ENCODE data around the gene CDH15. TPM values are rescaled to one million over a fixed set of nuclear protein-coding genes. Genes with fewer than 3 reads are reported as not detected.

CDH15 gene
- total and polyA plus RNA-seq, 9 of the 15 experiments (the other 6 are each of a cell fraction or from before 2014, with no cell fraction given) = 0.07 to 0.18 TPM; not detected in 7

DNA sequence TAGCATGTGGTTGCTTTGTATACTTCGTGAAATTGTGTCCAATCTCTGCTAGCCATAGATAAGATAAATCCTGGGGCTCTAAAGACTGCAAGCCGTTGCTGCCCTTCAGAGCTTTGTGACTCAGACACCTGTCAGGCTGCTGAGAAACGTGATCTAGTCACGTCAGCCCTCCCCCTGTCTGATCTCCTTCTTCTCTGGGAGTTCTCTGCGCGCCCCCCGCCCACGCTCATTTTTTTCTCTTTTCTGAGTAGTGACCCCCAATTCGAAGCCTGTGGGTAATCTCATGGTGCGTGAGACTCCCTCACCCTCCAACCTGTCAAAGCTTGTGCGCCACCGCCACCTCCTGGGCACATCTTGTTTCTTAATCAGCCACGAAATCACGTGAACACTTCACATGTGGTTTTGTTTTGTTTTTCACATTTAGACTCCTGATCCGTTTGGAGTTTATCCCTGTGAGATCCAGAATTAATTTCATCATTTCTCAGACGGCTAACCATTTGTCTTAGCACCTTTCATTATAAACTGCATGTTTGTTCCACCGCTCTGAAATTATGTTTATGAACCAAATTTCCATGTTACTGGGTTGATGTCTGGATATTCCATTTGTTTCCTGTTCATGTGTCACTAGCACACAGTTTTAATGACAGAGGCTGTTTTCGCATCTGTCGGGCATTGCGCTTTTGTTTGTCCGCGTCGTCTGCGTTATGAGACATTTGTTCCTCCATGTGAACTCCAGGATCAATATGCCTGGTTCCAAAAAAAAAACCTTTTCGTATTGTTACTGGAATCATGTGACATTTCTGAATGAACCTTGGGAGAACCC is 45.0 kb downstream of the CDH15 start (continued):
- TF ChIP-seq, protein P1, sequence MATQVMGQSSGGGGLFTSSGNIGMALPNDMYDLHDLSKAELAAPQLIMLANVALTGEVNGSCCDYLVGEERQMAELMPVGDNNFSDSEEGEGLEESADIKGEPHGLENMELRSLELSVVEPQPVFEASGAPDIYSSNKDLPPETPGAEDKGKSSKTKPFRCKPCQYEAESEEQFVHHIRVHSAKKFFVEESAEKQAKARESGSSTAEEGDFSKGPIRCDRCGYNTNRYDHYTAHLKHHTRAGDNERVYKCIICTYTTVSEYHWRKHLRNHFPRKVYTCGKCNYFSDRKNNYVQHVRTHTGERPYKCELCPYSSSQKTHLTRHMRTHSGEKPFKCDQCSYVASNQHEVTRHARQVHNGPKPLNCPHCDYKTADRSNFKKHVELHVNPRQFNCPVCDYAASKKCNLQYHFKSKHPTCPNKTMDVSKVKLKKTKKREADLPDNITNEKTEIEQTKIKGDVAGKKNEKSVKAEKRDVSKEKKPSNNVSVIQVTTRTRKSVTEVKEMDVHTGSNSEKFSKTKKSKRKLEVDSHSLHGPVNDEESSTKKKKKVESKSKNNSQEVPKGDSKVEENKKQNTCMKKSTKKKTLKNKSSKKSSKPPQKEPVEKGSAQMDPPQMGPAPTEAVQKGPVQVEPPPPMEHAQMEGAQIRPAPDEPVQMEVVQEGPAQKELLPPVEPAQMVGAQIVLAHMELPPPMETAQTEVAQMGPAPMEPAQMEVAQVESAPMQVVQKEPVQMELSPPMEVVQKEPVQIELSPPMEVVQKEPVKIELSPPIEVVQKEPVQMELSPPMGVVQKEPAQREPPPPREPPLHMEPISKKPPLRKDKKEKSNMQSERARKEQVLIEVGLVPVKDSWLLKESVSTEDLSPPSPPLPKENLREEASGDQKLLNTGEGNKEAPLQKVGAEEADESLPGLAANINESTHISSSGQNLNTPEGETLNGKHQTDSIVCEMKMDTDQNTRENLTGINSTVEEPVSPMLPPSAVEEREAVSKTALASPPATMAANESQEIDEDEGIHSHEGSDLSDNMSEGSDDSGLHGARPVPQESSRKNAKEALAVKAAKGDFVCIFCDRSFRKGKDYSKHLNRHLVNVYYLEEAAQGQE (IDR thresholded peaks at IDR 0.05; ENCODE audit: borderline replicate concordance) = peak; percentile 82
- TF ChIP-seq, protein P1 (CRISPR knock-in tag; IDR thresholded peaks at IDR 0.05; ENCODE audit: low read depth) = no peak
- TF ChIP-seq CBFA2T3 (IDR thresholded peaks at IDR 0.05) = peak; percentile 85
- TF ChIP-seq CEBPG (CRISPR knock-in tag; IDR thresholded peaks at IDR 0.05) = no peak; the same call in 1 of the 2 replicates
- peak in 1 of 2 experiments; percentile 49; a peak in 2 of 4 replicates for TF ChIP-seq CEBPG (tag; conservative IDR thresholded peaks at IDR 0.05 in 1 of 2, IDR thresholded peaks at IDR 0.05 in 1 of 2)
- TF ChIP-seq, protein P2, sequence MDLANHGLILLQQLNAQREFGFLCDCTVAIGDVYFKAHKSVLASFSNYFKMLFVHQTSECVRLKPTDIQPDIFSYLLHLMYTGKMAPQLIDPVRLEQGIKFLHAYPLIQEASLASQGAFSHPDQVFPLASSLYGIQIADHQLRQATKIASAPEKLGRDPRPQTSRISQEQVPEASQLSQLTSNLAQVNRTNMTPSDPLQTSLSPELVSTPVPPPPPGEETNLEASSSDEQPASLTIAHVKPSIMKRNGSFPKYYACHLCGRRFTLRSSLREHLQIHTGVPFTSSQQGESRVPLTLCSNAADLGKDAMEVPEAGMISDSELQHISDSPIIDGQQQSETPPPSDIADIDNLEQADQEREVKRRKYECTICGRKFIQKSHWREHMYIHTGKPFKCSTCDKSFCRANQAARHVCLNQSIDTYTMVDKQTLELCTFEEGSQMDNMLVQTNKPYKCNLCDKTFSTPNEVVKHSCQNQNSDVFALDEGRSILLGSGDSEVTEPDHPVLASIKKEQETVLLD (IDR thresholded peaks at IDR 0.05) = 0 out of 2 replicates have a peak, but pooled peaks have one; percentile 34
- TF ChIP-seq MEF2D (tag; conservative IDR thresholded peaks at IDR 0.05; ENCODE audit: low read depth) = no peak; the same call in 1 of the 2 replicates
- TF ChIP-seq SP1 (CRISPR knock-in tag; IDR thresholded peaks at IDR 0.05) = no peak

All from K562 (cell line).